HG03354 (cell line): ENCODE results near the gene GTF3C1.
"Not testable (repeated sequence)": the region's sequence is repeated elsewhere in the genome, so short reads cannot be mapped to it uniquely, and the experiment has no call there.

Experiments used
- ATAC-seq: cut with Tn5 transposase; IDR thresholded peaks from one replicate; pipeline ENCODE4 v1.9.1; 2021; ENCODE audit warnings: mild to moderate bottlenecking; ENCODE audit not compliant: unreplicated experiment, poor library complexity, severe bottlenecking

The GTF3C1 gene

GRCh38 chr16:27452569-27453493 lies 96.9 kb downstream of the GTF3C1 start:
- ATAC-seq: no peak

GRCh38 chr16:27450196-27450549 lies 99.5 kb downstream of the GTF3C1 start:
- peak; percentile 34 for ATAC-seq

GRCh38 chr16:27449434-27450195 lies 100.1 kb downstream of the GTF3C1 start:
- ATAC-seq: peak; percentile 60

GRCh38 chr16:27448532-27449433 lies 100.9 kb downstream of the GTF3C1 start:
- no peak for ATAC-seq

DNA sequence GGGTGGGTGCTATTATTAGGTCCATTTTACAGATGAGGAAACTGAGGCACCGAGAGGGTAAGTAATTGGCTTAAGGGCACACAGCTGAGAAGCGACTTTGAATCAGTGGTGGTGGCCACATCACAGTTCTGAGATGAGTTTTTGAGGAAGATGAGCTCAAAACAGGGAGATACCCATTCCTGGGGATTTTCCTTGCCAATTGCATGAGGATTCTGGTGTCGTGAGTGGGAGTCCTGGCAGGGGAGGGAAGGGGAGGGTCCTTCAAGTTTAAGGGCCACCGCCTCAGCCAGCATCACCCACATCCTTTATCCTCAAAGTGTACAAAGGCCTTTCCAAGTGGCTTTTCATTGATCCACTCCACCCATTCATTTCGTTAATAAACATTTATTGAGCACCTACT lies 102.4 kb downstream of the GTF3C1 start:
- no peak for ATAC-seq

- ATAC-seq: peak; percentile 34
Observed at GRCh38 chr16:27446721-27447120, 103.0 kb downstream of the GTF3C1 start.

DNA sequence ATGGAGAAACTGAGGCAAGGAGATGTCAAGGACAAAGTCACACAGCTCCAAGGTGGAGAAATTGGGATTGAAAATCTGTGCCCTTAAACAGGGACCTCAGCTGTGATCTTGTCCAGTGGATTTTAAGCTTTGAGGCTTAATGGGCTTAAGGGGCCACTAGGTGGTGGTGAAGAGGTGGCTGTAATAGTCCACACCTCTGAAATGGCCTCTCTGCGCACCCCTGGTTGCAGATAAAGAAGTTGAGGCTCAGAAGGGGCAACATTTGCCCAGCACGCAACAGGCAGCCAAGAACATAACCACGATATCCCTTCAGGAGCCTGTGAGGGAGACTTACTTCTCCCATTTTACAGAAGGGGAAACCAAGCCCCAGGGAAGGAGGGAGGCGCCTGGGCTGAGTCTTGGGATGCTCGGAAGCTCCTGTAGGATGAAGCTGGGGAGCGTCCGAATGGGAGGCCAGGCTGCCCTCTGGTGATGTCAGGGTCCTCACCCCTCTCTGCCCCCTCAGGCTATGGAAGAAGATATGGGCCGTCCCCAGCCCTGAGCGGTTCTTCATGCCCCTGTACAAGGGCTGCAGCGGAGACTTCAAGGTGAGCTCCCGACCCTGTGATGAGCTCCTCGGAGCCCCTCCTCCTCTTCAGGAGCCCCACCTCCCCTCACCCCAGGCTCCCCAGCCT lies 104.1 kb downstream of the GTF3C1 start:
- no peak for ATAC-seq

GRCh38 chr16:27444470-27444869 lies 105.2 kb downstream of the GTF3C1 start:
- no peak for ATAC-seq

GRCh38 chr16:27444015-27444414 lies 105.7 kb downstream of the GTF3C1 start:
- ATAC-seq: no peak

DNA sequence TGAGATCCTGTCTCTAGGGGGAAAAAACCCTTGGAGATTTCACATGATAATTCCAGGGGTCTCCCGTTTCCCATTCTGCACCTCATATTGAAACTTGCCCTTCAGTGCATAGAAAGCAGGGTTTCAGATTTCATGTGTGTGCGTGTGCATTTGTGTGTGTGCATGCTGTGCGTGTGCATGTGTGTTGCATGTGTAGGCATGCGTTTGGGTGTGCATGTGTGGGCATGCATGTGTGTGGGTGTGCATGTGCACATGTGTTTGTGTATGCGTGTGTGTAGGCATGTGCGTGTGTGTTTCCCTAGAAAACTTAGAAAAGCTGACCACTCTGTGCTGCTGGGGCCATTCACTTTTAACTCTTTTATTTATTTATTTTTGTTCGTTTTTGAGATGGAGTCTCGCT lies 107.7 kb downstream of the GTF3C1 start:
- no peak for ATAC-seq

DNA sequence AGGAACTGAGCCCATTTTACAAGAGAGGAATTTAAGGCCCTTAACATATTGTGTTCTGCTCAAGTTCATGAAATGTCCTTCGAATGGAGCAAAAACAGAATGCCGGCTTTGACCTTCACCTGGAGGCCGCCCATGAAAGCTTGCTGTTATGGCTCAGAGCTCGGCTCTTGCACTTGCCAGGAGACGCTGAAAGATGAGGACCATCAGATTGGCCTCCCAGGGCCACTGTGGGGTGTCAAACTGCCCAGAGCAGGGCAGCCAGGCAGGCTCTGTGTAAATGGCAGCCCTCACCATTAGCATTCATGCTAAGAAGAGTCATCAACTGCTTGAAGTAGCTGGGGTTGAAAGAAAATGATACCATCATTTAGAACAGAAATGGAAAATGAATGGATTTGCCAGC lies 108.4 kb downstream of the GTF3C1 start:
- ATAC-seq: no peak

- no peak for ATAC-seq
Observed at GRCh38 chr16:27439271-27440018, 110.3 kb downstream of the GTF3C1 start.

- ATAC-seq: no peak
Observed at GRCh38 chr16:27437946-27438345, 111.8 kb downstream of the GTF3C1 start.

DNA sequence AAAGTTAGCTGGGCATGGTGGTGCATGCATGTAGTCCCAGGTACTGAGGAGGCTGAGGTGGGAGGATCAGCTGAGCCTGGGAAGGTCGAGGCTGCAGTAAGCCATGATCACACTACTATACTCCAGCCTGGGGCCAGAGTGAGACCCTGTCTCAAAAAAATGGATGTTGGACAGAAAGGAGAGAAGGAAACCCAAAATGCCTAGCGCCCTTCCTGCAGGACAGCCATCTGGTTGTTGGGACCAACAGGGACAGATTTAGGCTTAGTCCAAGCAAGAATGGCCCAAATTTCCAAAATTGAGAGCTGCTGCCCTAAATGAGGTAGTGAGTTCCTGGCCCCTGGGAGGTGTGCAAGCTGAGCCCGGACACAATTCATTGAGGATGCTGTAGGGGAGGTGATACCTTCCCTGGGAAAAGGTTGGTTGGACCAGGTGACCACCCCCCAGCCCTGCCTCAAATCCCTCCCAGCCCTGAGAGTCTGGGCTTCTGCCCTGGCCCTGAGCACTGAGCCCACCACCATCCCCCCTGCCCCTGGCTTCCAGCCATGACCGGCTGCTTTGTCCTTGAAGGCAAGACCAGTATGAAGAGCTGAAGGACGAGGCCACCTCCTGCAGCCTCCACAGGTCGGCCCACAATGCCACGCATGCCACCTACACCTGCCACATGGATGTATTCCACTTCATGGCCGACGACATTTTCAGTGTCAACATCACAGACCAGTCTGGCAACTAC lies 112.6 kb downstream of the GTF3C1 start:
- ATAC-seq: no peak

DNA sequence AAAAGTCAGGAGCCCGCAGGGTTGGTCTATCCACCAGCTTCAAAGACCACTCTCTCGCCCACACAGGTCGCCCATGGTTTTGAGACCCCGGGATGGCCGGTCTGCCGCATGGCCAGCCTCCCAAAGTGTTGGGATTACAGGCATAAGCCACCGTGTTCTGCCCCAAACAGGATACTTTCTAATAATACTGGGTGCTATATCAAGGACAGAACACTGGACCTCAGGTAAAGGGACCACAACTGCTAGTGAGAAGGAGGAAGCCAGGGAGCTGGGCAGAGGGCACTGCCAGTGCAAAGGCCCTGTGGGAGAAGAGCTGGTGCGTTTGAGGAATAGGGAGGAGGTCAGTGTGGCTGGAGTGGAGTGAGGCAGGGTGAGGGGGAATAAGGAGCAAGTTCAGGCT lies 113.6 kb downstream of the GTF3C1 start:
- no peak for ATAC-seq

- ATAC-seq: not testable (repeated sequence)
Observed at GRCh38 chr16:27435146-27435545, 114.6 kb downstream of the GTF3C1 start.

GRCh38 chr16:27434141-27435051 lies 115.3 kb downstream of the GTF3C1 start:
- ATAC-seq: no peak
